CD4-positive, alpha-beta memory T cell (primary cell): ENCODE data around the gene WDR54. TPM values are rescaled to one million over a fixed set of nuclear protein-coding genes. Genes with fewer than 3 reads are reported as not detected.
"Not testable (repeated sequence)": the region's sequence is repeated elsewhere in the genome, so short reads cannot be mapped to it uniquely, and the experiment has no call there.

Experiments
- CTCF ChIA-PET: fragments of 350-600 bp; sonication (Branson Sonifier 250); formaldehyde crosslinking; loops from one replicate; lab custom pipeline; 2021; ENCODE audit warnings: inconsistent platforms; ENCODE audit not compliant: partially characterized antibody; lab: Charles Lee
- POLR2A ChIA-PET: fragments of 350-600 bp; sonication (Branson Sonifier 250); formaldehyde crosslinking; loops from one replicate; lab custom pipeline; 2021; ENCODE audit not compliant: partially characterized antibody; lab: Charles Lee
- DNase-seq, 5 donors: peaks; one replicate each; pipeline versions ENCODE4 v3.0.0 to v3.0.0-alpha.2; 2020 to 2022; ENCODE audit warnings: mixed read lengths in 1 of 5
- H3K27ac ChIP-seq: one replicate; pipeline ENCODE4 v1.7.0; 2013; ENCODE audit warnings: low read depth, low read length
- H3K27me3 ChIP-seq: 2 replicates; pipeline ENCODE4 v1.7.0; 2013; ENCODE audit warnings: mild to moderate bottlenecking, low read length, moderate library complexity; ENCODE audit not compliant: insufficient read depth
- H3K36me3 ChIP-seq: 2 replicates; pipeline ENCODE4 v1.7.0; 2013; ENCODE audit warnings: mild to moderate bottlenecking, low read length, moderate library complexity; ENCODE audit not compliant: insufficient read depth
- H3K4me1 ChIP-seq: 2 replicates; pipeline ENCODE4 v1.7.0; 2013; ENCODE audit warnings: mild to moderate bottlenecking, low read length, moderate library complexity; ENCODE audit not compliant: insufficient read depth
- H3K4me3 ChIP-seq, 2 donors: one replicate each; pipeline ENCODE4 v1.7.0; 2013; ENCODE audit warnings: low read length in 2 of 2, mild to moderate bottlenecking in 1 of 2
- H3K9me3 ChIP-seq, 2 donors: one replicate each; pipeline ENCODE4 v1.7.0; 2013; ENCODE audit warnings: low read length in 2 of 2, control low read depth in 1 of 2; ENCODE audit not compliant: control insufficient read depth in 1 of 2
- H3K27ac Mint-ChIP-seq, 7 donors: one replicate each; pipeline ENCODE4 v1.8.0; 2020 to 2021; ENCODE audit warnings: mixed read lengths in 7 of 7, mild to moderate bottlenecking in 6 of 7, inconsistent platforms in 3 of 7, moderate library complexity in 3 of 7
- H3K27me3 Mint-ChIP-seq, 2 donors: one replicate each; pipeline ENCODE4 v1.8.0; 2020 to 2021; ENCODE audit warnings: mixed read lengths in 2 of 2
- H3K36me3 Mint-ChIP-seq, 2 donors: one replicate each; pipeline ENCODE4 v1.8.0; 2020 to 2021; ENCODE audit warnings: mixed read lengths in 2 of 2, inconsistent platforms in 1 of 2, mild to moderate bottlenecking in 1 of 2
- H3K4me1 Mint-ChIP-seq, 4 donors: one replicate each; pipeline ENCODE4 v1.8.0; 2020 to 2021; ENCODE audit warnings: mixed read lengths in 4 of 4, mild to moderate bottlenecking in 1 of 4
- H3K4me3 Mint-ChIP-seq, 8 donors: one replicate each; pipeline ENCODE4 v1.8.0; 2020 to 2021; ENCODE audit warnings: mixed read lengths in 8 of 8, mild to moderate bottlenecking in 7 of 8, moderate library complexity in 6 of 8, inconsistent platforms in 3 of 8
- H3K9me3 Mint-ChIP-seq, 8 donors: one replicate each; pipeline ENCODE4 v1.8.0; 2020 to 2021; ENCODE audit warnings: mixed read lengths in 8 of 8, mild to moderate bottlenecking in 5 of 8, inconsistent platforms in 3 of 8, moderate library complexity in 1 of 8
- intact Hi-C: fragments of 100-400 bp; cut with micrococcal nuclease; formaldehyde crosslinking; loops from one replicate; pipeline ENCODE4 v1.15.1; 2023
- polyA plus RNA-seq, 2 donors: library from polyadenylated mRNA; unstranded; fragments of 300-500 nt; fragmentation: Illumina TruSeq; gene quantifications; one replicate each; pipeline ENCODE4 v1.2.3, GENCODE V29; 2021
- total RNA-seq, 2 experiments: library from RNA; stranded (reverse); gene quantifications; one replicate each; pipeline ENCODE4 v1.2.3, GENCODE V29; 2021

Gene WDR54
- total and polyA plus RNA-seq, 4 experiments from 2014 or later = 36.3 to 107 (median 48.6) TPM

- H3K27ac Mint-ChIP-seq = peak overlapping the region; percentile 92 to 100 (median 99)
- Histone ChIP-seq H3K27me3 (no peaks in the 10 kb centered on the region), H3K27ac (peak overlapping the region; percentile 100), H3K9me3 (no peaks in the 10 kb centered on the region), H3K4me3 (peak overlapping the region; percentile 70 to 93), H3K4me1 (peaks cover 47% of the 10 kb centered on the region), H3K36me3 (peaks cover 19% of the 10 kb centered on the region)
- H3K4me1 Mint-ChIP-seq = peaks cover 41 to 71% (median 57%) of the 10 kb centered on the region in 4 donors
- H3K4me3 Mint-ChIP-seq = peak overlapping the region; percentile 93 to 99 (median 98)
- DNase-seq = peak in 1 of 5 donors; percentile 54
- H3K36me3 Mint-ChIP-seq = peaks cover 9 to 27% of the 10 kb centered on the region in 2 donors
- POLR2A ChIA-PET = interaction anchor here (0.7 to 9.5 kb wide), 23 partner anchors 9 to 1225 kb away, joined by 3 to 516 read pairs (median 5); partner anchors contain the start of genes AUP1, C2orf81, CCDC142 and CCT7
- CTCF ChIA-PET = interaction anchor here (1.0 to 3.4 kb wide), 9 partner anchors 9 to 128 kb away, joined by 3 to 14 read pairs (median 8); partner anchors contain the start of genes CCDC142, MRPL53, PCGF1 and TTC31
- intact Hi-C loops = loop anchor here (1.0 to 10.0 kb wide), 4 partner anchors 13 to 534 kb away; partner anchors contain the start of genes AUP1, DGUOK, HTRA2 and MRPL53
- H3K9me3 Mint-ChIP-seq = peaks cover 0 to 2% (median 0%) of the 10 kb centered on the region in 8 donors
- no peaks in the 10 kb centered on the region for H3K27me3 Mint-ChIP-seq
Measured at GRCh38 chr2:74458938-74459363, 37.4 kb downstream of the WDR54 start.

GRCh38 chr2:74459503-74460118 is 38.1 kb downstream of the WDR54 start:
- DNase-seq, H3K9me3 ChIP-seq, H3K4me3 ChIP-seq, H3K27me3 Mint-ChIP-seq, H3K27ac ChIP-seq, H3K9me3 Mint-ChIP-seq, H3K27me3 ChIP-seq: not testable (repeated sequence)
- Histone ChIP-seq H3K36me3 (peaks cover 19% of the 10 kb centered on the region), H3K4me1 (peaks cover 48% of the 10 kb centered on the region)
- Mint-ChIP-seq H3K4me1 (peaks cover 39 to 73% (median 58%) of the 10 kb centered on the region in 4 donors), H3K4me3 (peak overlapping the region; percentile 93 to 99 (median 98)), H3K36me3 (peaks cover 9 to 27% of the 10 kb centered on the region in 2 donors), H3K27ac (peak overlapping the region; percentile 81 to 100 (median 99))
- ChIA-PET POLR2A (interaction anchor here (1.6 to 9.5 kb wide), 8 partner anchors 9 to 281 kb away, joined by 4 to 516 read pairs (median 26); partner anchors contain the start of genes C2orf81, CCDC142, LBX2 and MOB1A), CTCF (interaction anchor here (1.0 to 3.4 kb wide), 6 partner anchors 8 to 69 kb away, joined by 3 to 14 read pairs (median 9); partner anchors contain the start of genes CCDC142, MRPL53 and TTC31)
- intact Hi-C loops = loop anchor here (10.0 kb wide), 1 partner anchor 535 kb away; the partner anchor contains the start of gene DGUOK

- H3K27ac ChIP-seq, DNase-seq, H3K27me3 Mint-ChIP-seq, H3K9me3 ChIP-seq, intact Hi-C loops, H3K27me3 ChIP-seq, H3K4me3 ChIP-seq, H3K9me3 Mint-ChIP-seq: not testable (repeated sequence)
- Mint-ChIP-seq H3K4me1 (peaks cover 34 to 69% (median 54%) of the 10 kb centered on the region in 4 donors), H3K4me3 (peak overlapping the region in 7 of 8 donors; percentile 53 to 99 (median 95)), H3K36me3 (peaks cover 6 to 23% of the 10 kb centered on the region in 2 donors), H3K27ac (peak overlapping the region in 5 of 7 donors; percentile 10 to 100 (median 92))
- peaks cover 47% of the 10 kb centered on the region for H3K4me1 ChIP-seq
- H3K36me3 ChIP-seq = peaks cover 19% of the 10 kb centered on the region
- ChIA-PET POLR2A (interaction anchor here (9.5 kb wide), 1 partner anchor 17 kb away, joined by 516 read pairs; the partner anchor contains the start of genes CCDC142, MRPL53 and TTC31), CTCF (interaction anchor here (2.4 kb wide), 1 partner anchor 22 kb away, joined by 11 read pairs; the partner anchor contains the start of genes CCDC142 and TTC31)
Measured at GRCh38 chr2:74460187-74460586, 38.7 kb downstream of the WDR54 start.

- Histone ChIP-seq H3K4me3 (no peak overlapping the region), H3K4me1 (peaks cover 43% of the 10 kb centered on the region), H3K27me3 (no peaks in the 10 kb centered on the region), H3K27ac (no peak overlapping the region), H3K9me3 (no peaks in the 10 kb centered on the region), H3K36me3 (peaks cover 19% of the 10 kb centered on the region)
- Mint-ChIP-seq H3K4me3 (peak overlapping the region in 2 of 8 donors; percentile 52 to 59), H3K27me3 (no peaks in the 10 kb centered on the region), H3K9me3 (peaks cover 0 to 2% (median 0%) of the 10 kb centered on the region in 8 donors), H3K36me3 (peaks cover 6 to 25% of the 10 kb centered on the region in 2 donors), H3K4me1 (peaks cover 25 to 66% (median 48%) of the 10 kb centered on the region in 4 donors), H3K27ac (peak overlapping the region in 3 of 7 donors; percentile 51 to 53 (median 52))
- ChIA-PET POLR2A (interaction anchor here (1.8 to 9.5 kb wide), 3 partner anchors 11 to 20 kb away, joined by 9 to 516 read pairs (median 18); partner anchors contain the start of genes CCDC142, MRPL53 and TTC31), CTCF (interaction anchor here (1.2 kb wide), 1 partner anchor 21 kb away, joined by 4 read pairs; the partner anchor contains the start of genes CCDC142 and TTC31)
- DNase-seq = no peak
- intact Hi-C loops = no loop called here
Measured at GRCh38 chr2:74461187-74462053, 39.9 kb downstream of the WDR54 start.

- Mint-ChIP-seq H3K27me3 (no peaks in the 10 kb centered on the region), H3K4me3 (peak overlapping the region in 2 of 8 donors; percentile 7 to 39), H3K9me3 (peaks cover 0 to 2% (median 0%) of the 10 kb centered on the region in 8 donors), H3K4me1 (peaks cover 19 to 58% (median 41%) of the 10 kb centered on the region in 4 donors), H3K27ac (peak overlapping the region in 2 of 7 donors; percentile 17 to 51), H3K36me3 (peaks cover 6 to 24% of the 10 kb centered on the region in 2 donors)
- CTCF ChIA-PET = interaction anchor here (1.2 kb wide), 1 partner anchor 21 kb away, joined by 4 read pairs; the partner anchor contains the start of genes CCDC142 and TTC31
- POLR2A ChIA-PET = interaction anchor here (1.8 to 2.1 kb wide), 2 partner anchors 10 to 19 kb away, joined by 9 to 18 read pairs; partner anchors contain the start of gene MRPL53
- no peak for DNase-seq
- Histone ChIP-seq H3K27me3 (no peaks in the 10 kb centered on the region), H3K4me3 (no peak overlapping the region), H3K9me3 (no peaks in the 10 kb centered on the region), H3K4me1 (peaks cover 35% of the 10 kb centered on the region), H3K36me3 (peaks cover 19% of the 10 kb centered on the region), H3K27ac (no peak overlapping the region)
- intact Hi-C loops = no loop called here
Measured at GRCh38 chr2:74462054-74462785, 40.7 kb downstream of the WDR54 start.

GRCh38 chr2:74462786-74463105 is 41.2 kb downstream of the WDR54 start:
- H3K9me3 Mint-ChIP-seq = peaks cover 0 to 2% (median 0%) of the 10 kb centered on the region in 8 donors
- ChIA-PET CTCF (no interaction called here), POLR2A (interaction anchor here (1.8 to 2.1 kb wide), 2 partner anchors 10 to 19 kb away, joined by 9 to 18 read pairs; partner anchors contain the start of gene MRPL53)
- intact Hi-C loops = no loop called here
- peaks cover 35% of the 10 kb centered on the region for H3K4me1 ChIP-seq
- peaks cover 19 to 53% (median 38%) of the 10 kb centered on the region in 4 donors for H3K4me1 Mint-ChIP-seq
- peaks cover 6 to 21% of the 10 kb centered on the region in 2 donors for H3K36me3 Mint-ChIP-seq
- H3K4me3 Mint-ChIP-seq = peak overlapping the region in 5 of 8 donors; percentile 36 to 73 (median 54)
- H3K27me3 Mint-ChIP-seq = no peaks in the 10 kb centered on the region
- peaks cover 19% of the 10 kb centered on the region for H3K36me3 ChIP-seq
- DNase-seq = no peak
- H3K4me3 ChIP-seq = no peak overlapping the region
- no peaks in the 10 kb centered on the region for H3K9me3 ChIP-seq
- H3K27ac Mint-ChIP-seq = peak overlapping the region in 3 of 7 donors; percentile 8 to 86 (median 17)
- no peaks in the 10 kb centered on the region for H3K27me3 ChIP-seq
- H3K27ac ChIP-seq = no peak overlapping the region
